Uterus (tissue), 4 donors: ENCODE measurements around the gene NTF3. TPM values are rescaled to one million over a fixed set of nuclear protein-coding genes. Genes with fewer than 3 reads are reported as not detected.

ENCODE experiments used
- DNase-seq, 2 donors: peaks; one replicate each; pipeline ENCODE4 v3.0.0-alpha.2; 2019 to 2020
- H3K27ac ChIP-seq, 2 donors: fragments of 200-600 bp; sonication (generic); 1 replicate in 1 of 2; 2 replicates in 1 of 2; pipeline ENCODE4 v1.5.1; 2016 to 2018
- H3K27me3 ChIP-seq, 2 donors: fragments of 200-600 bp; sonication (generic); one replicate each; pipeline ENCODE4 v1.5.1; 2018 to 2019; ENCODE audit warnings: control low read depth in 1 of 2
- H3K36me3 ChIP-seq, 2 donors: fragments of 200-600 bp; sonication (generic); one replicate each; pipeline ENCODE4 v1.5.1; 2019; ENCODE audit warnings: control low read depth in 1 of 2
- H3K4me1 ChIP-seq, 2 donors: fragments of 200-600 bp; sonication (generic); one replicate each; pipeline ENCODE4 v1.5.1; 2018 to 2019; ENCODE audit warnings: control low read depth in 1 of 2
- H3K4me3 ChIP-seq, 2 donors: fragments of 200-600 bp; sonication (generic); 1 replicate in 1 of 2; 2 replicates in 1 of 2; pipeline ENCODE4 v1.5.1; 2018 to 2019; ENCODE audit warnings: mild to moderate bottlenecking in 1 of 2
- H3K9me3 ChIP-seq, 2 donors: fragments of 200-600 bp; sonication (generic); one replicate each; pipeline ENCODE4 v1.5.1; 2019; ENCODE audit warnings: control low read depth in 1 of 2
- POLR2A ChIP-seq, 2 donors: fragments of 450-650 bp; IDR thresholded peaks; one replicate each; pipeline ENCODE4 v1.6.1; 2016; ENCODE audit warnings: antibody characterized with exemption in 2 of 2, mild to moderate bottlenecking in 1 of 2, moderate library complexity in 1 of 2
- intact Hi-C: fragments of 100-400 bp; cut with DNase I; formaldehyde crosslinking; loops from one replicate; pipeline ENCODE4 v1.15.1; 2023; ENCODE audit warnings: low total_unique reads
- total RNA-seq, 4 donors: library from RNA; depleted of rRNA in 3 of 4; stranded (reverse); fragments of >200 nt in 3 of 4; gene quantifications; one replicate each; pipeline versions ENCODE4 v1.1.0 to v1.2.4, GENCODE V29; 2014 to 2023
- TF ChIP-seq, protein P1 (sequence below), 4 experiments: fragments of 200-600 bp in 2 of 4; fragments of 450-650 bp in 2 of 4; sonication (generic) in 2 of 4; IDR thresholded peaks; one replicate each; pipeline ENCODE4 v1.5.1; 2016 to 2019; ENCODE audit warnings: antibody characterized with exemption in 4 of 4, mild to moderate bottlenecking in 2 of 4, moderate library complexity in 1 of 4
- donor health status: DM: yes; HTN: yes; CAD: no.

The NTF3 gene
- total RNA-seq, 4 donors from 2014 or later = 0.26 to 7.1 (median 3.5) TPM; not detected in 1

DNA sequence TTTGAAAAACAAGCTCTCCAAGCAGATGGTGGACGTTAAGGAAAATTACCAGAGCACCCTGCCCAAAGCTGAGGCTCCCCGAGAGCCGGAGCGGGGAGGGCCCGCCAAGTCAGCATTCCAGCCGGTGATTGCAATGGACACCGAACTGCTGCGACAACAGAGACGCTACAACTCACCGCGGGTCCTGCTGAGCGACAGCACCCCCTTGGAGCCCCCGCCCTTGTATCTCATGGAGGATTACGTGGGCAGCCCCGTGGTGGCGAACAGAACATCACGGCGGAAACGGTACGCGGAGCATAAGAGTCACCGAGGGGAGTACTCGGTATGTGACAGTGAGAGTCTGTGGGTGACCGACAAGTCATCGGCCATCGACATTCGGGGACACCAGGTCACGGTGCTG lies 62.4 kb downstream of the NTF3 start:
- H3K27me3 ChIP-seq = no peaks in the 10 kb centered on the region
- H3K9me3 ChIP-seq = no peaks in the 10 kb centered on the region
- H3K4me3 ChIP-seq = no peak overlapping the region
- H3K4me1 ChIP-seq = no peaks in the 10 kb centered on the region
- TF ChIP-seq, protein P1, sequence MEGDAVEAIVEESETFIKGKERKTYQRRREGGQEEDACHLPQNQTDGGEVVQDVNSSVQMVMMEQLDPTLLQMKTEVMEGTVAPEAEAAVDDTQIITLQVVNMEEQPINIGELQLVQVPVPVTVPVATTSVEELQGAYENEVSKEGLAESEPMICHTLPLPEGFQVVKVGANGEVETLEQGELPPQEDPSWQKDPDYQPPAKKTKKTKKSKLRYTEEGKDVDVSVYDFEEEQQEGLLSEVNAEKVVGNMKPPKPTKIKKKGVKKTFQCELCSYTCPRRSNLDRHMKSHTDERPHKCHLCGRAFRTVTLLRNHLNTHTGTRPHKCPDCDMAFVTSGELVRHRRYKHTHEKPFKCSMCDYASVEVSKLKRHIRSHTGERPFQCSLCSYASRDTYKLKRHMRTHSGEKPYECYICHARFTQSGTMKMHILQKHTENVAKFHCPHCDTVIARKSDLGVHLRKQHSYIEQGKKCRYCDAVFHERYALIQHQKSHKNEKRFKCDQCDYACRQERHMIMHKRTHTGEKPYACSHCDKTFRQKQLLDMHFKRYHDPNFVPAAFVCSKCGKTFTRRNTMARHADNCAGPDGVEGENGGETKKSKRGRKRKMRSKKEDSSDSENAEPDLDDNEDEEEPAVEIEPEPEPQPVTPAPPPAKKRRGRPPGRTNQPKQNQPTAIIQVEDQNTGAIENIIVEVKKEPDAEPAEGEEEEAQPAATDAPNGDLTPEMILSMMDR (IDR thresholded peaks at IDR 0.05) = no peak
- TF ChIP-seq POLR2A (IDR thresholded peaks at IDR 0.05) = no peak
- no peak for DNase-seq
- no peak overlapping the region for H3K27ac ChIP-seq
- no peaks in the 10 kb centered on the region for H3K36me3 ChIP-seq
- intact Hi-C loops = no loop called here

GRCh38 chr12:5497329-5498053 lies 65.6 kb downstream of the NTF3 start:
- Histone ChIP-seq H3K9me3 (no peaks in the 10 kb centered on the region), H3K27ac (no peak overlapping the region), H3K36me3 (no peaks in the 10 kb centered on the region), H3K27me3 (no peaks in the 10 kb centered on the region), H3K4me3 (no peak overlapping the region), H3K4me1 (no peaks in the 10 kb centered on the region)
- no peak for TF ChIP-seq POLR2A (IDR thresholded peaks at IDR 0.05)
- TF ChIP-seq, protein P1 (IDR thresholded peaks at IDR 0.05) = no peak
- DNase-seq = no peak
- intact Hi-C loops = no loop called here

DNA sequence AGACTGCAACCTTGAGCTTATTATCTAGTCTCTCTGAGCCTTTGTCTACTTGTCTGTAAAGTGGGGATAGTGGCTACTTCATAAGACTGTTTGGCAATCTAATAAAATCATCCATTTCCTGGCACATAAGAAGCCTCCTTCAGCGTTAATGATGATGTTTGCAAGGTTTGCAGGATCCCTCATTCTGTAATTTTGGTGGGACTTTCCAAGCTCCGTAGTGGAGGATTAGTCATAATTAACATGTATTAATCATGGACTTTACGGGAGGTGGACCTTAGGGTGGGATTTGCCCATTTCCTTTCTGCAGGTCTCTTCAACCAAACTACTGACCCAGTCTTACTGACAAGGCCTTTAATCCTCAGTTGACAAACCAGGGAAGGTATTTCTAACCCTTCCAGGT lies 66.2 kb downstream of the NTF3 start:
- DNase-seq = no peak
- intact Hi-C loops = no loop called here
- TF ChIP-seq, protein P1 (IDR thresholded peaks at IDR 0.05) = no peak
- TF ChIP-seq POLR2A (IDR thresholded peaks at IDR 0.05) = no peak
- Histone ChIP-seq H3K27ac (no peak overlapping the region), H3K4me3 (no peak overlapping the region), H3K4me1 (no peaks in the 10 kb centered on the region), H3K9me3 (no peaks in the 10 kb centered on the region), H3K27me3 (no peaks in the 10 kb centered on the region), H3K36me3 (no peaks in the 10 kb centered on the region)

GRCh38 chr12:5498806-5499205 lies 66.9 kb downstream of the NTF3 start:
- H3K27ac ChIP-seq = no peak overlapping the region
- H3K27me3 ChIP-seq = no peaks in the 10 kb centered on the region
- no peaks in the 10 kb centered on the region for H3K9me3 ChIP-seq
- no peak for TF ChIP-seq POLR2A (IDR thresholded peaks at IDR 0.05)
- TF ChIP-seq, protein P1 (IDR thresholded peaks at IDR 0.05) = no peak
- intact Hi-C loops = no loop called here
- H3K4me3 ChIP-seq = no peak overlapping the region
- H3K4me1 ChIP-seq = no peaks in the 10 kb centered on the region
- H3K36me3 ChIP-seq = no peaks in the 10 kb centered on the region
- no peak for DNase-seq

DNA sequence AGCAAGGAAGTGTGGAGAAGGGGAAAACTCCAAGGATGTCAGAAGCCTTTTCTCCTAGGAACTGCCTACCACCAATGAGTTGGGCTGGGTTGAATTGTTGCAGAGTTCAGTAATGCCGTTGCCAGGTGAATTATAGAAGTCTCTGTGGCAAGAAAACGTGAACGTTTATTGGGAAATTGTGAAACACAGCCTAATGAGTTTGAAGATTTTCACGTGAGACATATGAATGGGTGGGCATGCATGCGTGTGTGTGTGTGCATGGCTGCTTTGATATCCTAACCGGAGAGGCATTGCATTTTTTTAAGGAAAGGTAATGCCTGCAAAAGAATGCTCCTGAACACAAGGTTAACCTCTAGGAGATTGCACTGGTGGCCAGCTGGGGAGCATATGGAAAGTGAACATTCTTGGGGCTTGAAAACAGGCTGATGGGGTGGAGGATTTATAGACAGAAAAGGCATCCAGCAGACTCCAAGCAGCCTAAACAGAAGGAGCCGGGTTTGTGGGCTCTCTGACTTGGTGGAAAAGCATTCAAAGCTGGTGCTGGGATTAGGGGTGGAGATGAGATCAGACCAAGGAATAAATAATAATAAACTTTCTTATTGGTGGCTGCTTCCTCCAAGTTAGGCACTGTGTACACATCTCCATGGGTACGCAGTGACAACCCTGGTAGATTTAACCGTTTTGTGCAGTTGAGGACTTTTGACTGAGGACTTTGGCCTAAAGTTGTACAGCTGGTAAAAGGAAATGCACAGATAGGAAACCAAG lies 67.8 kb downstream of the NTF3 start:
- TF ChIP-seq POLR2A (IDR thresholded peaks at IDR 0.05) = no peak
- TF ChIP-seq, protein P1 (IDR thresholded peaks at IDR 0.05) = no peak
- Histone ChIP-seq H3K27me3 (no peaks in the 10 kb centered on the region), H3K36me3 (no peaks in the 10 kb centered on the region), H3K4me3 (no peak overlapping the region), H3K4me1 (no peaks in the 10 kb centered on the region), H3K27ac (no peak overlapping the region), H3K9me3 (no peaks in the 10 kb centered on the region)
- intact Hi-C loops = no loop called here
- no peak for DNase-seq
